Activated T-helper 1 cell treated with Interleukin-2 at 50 U/mL for 16 hours (primary cell): Measurements from ENCODE around the gene ADGRD1.
"Not testable (repeated sequence)": the region's sequence is repeated elsewhere in the genome, so short reads cannot be mapped to it uniquely, and the experiment has no call there.

ENCODE experiments used
- DNase-seq: peaks from one replicate; pipeline ENCODE4 v3.0.0-alpha.2; 2020; ENCODE audit warnings: low read depth

Gene ADGRD1

GRCh38 chr12:131119345-131119744 lies 165.6 kb downstream of the ADGRD1 start:
- DNase-seq, result not testable (repeated sequence)

GRCh38 chr12:131119936-131120335 lies 166.2 kb downstream of the ADGRD1 start:
- DNase-seq, result no peak

- DNase-seq, result no peak
Observed at GRCh38 chr12:131120831-131121271, 167.1 kb downstream of the ADGRD1 start.

GRCh38 chr12:131121705-131122405 lies 168.1 kb downstream of the ADGRD1 start:
- DNase-seq, result no peak

DNA sequence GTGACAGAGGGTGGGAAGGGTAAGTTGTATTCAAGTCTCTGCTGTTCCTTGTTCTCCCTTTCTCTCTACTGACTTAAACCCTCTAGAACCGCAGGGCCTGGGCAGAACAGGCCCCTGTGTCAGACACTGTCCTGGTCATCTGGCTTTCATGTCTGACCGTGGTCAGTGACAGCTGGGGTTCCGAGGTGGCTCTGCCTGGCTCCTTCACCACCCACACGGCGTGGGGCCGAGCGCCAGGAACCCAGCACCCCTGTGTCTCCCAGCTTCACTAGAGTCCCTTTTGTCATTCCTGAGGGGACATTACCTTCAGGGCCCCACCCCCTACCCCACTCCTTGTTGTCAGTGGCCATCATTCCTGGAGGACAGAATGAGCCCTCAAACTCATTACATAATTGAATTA lies 168.9 kb downstream of the ADGRD1 start:
- DNase-seq, result no peak

DNA sequence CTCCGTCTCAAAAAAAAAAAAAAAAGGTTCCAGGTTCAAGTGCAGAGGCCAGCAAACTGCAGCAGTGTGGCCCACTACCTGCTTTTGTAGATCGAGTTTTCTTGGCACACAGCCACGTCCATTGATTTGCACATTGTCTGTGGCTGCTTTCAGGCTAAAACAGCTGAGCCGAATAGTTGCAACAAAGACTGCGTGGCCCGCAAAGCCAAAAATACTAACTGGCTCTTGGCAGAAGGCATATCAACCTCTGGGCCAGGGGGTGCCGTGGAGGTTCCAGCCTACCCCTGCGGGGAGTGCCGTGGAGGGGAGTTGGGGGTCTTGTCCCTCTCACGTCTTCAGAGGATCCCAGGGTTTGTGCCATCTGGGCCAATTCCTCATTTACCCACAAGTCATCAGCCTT lies 170.1 kb downstream of the ADGRD1 start:
- DNase-seq, result no peak

DNA sequence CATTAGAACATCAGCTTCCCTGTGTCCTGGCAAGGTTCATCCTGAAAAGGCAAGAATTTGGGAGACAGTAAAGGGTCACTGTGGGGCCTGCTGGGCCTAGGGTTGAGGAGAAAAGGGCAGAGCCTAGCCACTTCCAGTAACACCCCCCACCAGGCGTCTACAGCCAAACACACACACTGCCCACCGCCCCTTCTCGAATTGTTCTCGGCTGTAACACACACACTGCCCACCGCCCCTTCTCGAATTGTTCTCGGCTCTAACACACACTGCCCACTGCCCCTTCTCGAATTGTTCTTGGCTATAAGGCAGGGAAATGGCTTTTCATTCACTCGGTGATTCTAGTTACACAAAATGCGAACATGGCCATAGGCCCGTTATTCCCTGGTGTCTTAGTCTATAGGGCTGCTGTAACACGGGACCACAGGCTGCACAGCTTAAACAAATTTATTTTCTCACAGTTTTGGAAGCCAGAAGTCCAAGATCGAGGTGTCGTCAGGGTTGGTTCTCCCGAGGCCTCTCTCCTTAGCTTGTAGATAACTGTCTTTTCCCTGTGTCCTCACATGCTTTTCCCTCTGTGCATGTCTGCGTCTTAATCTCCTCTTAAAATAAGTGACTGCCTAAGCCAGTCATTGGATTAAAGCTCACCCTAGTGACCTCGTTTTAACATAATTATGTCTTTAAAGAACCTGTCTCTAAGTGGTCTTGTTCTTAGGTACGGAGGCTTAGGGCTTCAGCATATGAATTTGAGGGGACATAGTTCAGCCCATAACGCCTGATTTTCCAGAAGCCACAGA lies 171.0 kb downstream of the ADGRD1 start:
- DNase-seq, result no peak

DNA sequence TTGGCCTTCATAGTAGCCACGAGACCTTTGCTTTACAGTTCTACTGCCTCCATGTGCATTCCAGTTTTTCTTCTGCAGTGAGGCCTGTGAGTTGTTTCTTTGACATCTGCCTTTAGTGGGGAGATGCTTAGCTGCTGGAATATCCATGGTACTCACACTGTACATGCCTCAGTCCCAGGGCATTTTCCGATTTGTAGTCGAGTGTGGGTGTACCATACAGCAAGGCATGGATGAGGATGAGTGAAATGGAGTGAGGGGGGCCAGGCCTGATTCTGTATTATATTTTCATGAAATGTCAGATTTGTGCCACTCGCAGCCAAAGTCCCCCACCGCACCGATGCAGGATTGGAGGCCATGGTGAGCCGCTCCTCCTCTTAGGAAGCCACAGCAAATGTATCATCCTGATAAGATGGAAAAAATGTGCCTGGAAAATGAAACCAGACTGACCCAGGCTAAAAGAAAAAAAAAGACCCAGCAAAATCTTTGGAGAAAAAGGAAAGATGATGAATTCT lies 173.0 kb downstream of the ADGRD1 start:
- DNase-seq, result no peak

GRCh38 chr12:131128556-131128955 lies 174.8 kb downstream of the ADGRD1 start:
- DNase-seq, result no peak

- DNase-seq, result not testable (repeated sequence)
Observed at GRCh38 chr12:131128966-131129619, 175.4 kb downstream of the ADGRD1 start.

GRCh38 chr12:131129839-131130238 lies 176.1 kb downstream of the ADGRD1 start:
- no peak for DNase-seq

DNA sequence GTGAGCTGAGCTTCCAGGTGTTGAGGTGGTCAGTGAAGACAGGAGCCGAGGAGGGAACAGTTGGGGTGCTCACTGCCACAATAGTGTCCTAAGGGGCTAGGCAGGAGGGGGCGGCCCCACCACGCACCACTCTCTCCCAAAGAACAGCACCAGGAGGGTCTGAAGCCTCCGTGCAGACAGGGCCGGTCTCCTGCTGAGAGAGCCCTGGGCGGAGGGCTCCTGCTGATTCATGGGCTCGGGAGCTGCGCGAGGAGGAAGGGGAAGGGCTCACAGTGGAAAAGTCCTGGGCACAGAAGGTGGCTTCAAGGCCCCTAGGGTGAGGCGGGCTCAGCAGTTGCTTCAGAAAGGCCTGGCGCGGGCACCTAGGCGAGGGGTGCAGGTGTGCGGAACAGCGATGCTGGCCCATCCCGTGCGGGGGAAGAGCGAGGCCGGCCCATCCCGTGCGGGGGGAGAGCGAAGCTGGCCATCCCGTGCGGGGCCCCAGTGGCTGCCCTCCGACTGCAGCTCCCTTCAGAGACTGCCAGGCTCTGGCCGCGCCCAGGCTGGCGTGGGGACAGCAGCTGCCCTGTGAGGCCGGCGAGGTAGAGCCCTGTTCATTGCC lies 176.7 kb downstream of the ADGRD1 start:
- no peak for DNase-seq

- DNase-seq, result no peak
Observed at GRCh38 chr12:131131077-131131807, 177.5 kb downstream of the ADGRD1 start.

GRCh38 chr12:131131808-131132117 lies 178.1 kb downstream of the ADGRD1 start:
- no peak for DNase-seq

GRCh38 chr12:131132118-131132892 lies 178.6 kb downstream of the ADGRD1 start:
- DNase-seq, result peak; percentile 52

GRCh38 chr12:131133015-131133905 lies 179.6 kb downstream of the ADGRD1 start:
- no peak for DNase-seq

DNA sequence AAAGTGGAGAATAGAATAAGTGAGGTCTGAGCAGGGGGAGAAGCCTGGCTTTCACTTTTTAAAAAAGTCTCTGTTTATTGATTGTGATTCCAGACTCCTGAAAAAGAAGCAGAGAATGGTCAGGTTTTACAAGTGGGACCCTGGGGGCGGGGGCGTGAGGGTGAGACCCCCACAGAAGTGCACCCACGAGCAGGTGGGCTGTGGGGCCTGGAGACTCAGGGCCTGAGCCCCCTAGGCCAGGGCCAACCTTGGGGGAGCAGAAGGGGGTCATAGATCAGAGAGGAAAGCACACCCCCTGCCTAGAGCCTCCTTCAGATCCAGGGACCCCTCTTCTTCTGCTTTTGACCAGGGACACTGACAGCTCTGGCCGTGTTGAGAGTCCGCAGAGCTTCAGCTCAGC lies 180.3 kb downstream of the ADGRD1 start:
- DNase-seq, result no peak

- no peak for DNase-seq
Observed at GRCh38 chr12:131134523-131135310, 181.0 kb downstream of the ADGRD1 start.

- no peak for DNase-seq
Observed at GRCh38 chr12:131135311-131135785, 181.6 kb downstream of the ADGRD1 start.
